Activated CD4-positive, alpha-beta T cell treated with anti-CD3 and anti-CD28 coated beads, Interleukin-2, amount 10 ng/mL, durations not matched to agents 7 days and 5 days (primary cell): ENCODE measurements around the gene DLX6. TPM values are rescaled to one million over a fixed set of nuclear protein-coding genes. Genes with fewer than 3 reads are reported as not detected.
A peak's percentile ranks its signal among the peaks of the same experiment; 100 is the strongest.

Experiments used
- CTCF ChIA-PET: fragments of 350-600 bp; sonication (Branson Sonifier 250); formaldehyde crosslinking; loops from one replicate; lab custom pipeline; 2021; ENCODE audit warnings: antibody characterized with exemption; lab: Charles Lee
- POLR2A ChIA-PET: fragments of 350-600 bp; sonication (Branson Sonifier 250); formaldehyde crosslinking; loops from one replicate; lab custom pipeline; 2021; ENCODE audit warnings: antibody characterized with exemption; lab: Charles Lee
- DNase-seq: peaks from one replicate; pipeline ENCODE4 v3.0.0-alpha.2; 2020
- H3K27ac Mint-ChIP-seq: one replicate; pipeline ENCODE4 v1.8.0; 2021; ENCODE audit warnings: mild to moderate bottlenecking, moderate library complexity, mixed read lengths
- H3K27me3 Mint-ChIP-seq: one replicate; pipeline ENCODE4 v1.8.0; 2021; ENCODE audit warnings: mixed read lengths
- H3K36me3 Mint-ChIP-seq: one replicate; pipeline ENCODE4 v1.8.0; 2021; ENCODE audit warnings: low read depth, mixed read lengths
- H3K4me1 Mint-ChIP-seq: one replicate; pipeline ENCODE4 v1.8.0; 2021; ENCODE audit warnings: mixed read lengths
- H3K4me3 Mint-ChIP-seq: one replicate; pipeline ENCODE4 v1.8.0; 2021; ENCODE audit warnings: mild to moderate bottlenecking, moderate library complexity, mixed read lengths
- H3K9me3 Mint-ChIP-seq: one replicate; pipeline ENCODE4 v1.8.0; 2021; ENCODE audit warnings: mixed read lengths
- total RNA-seq, 2 experiments: library from RNA; stranded (reverse); gene quantifications; one replicate each; pipeline ENCODE4 v1.2.3, GENCODE V29; 2021

DLX6 gene
- total RNA-seq, result not detected

- no peak for DNase-seq
- Mint-ChIP-seq H3K27me3 (peaks cover 86% of the 10 kb centered on the region), H3K36me3 (no peaks in the 10 kb centered on the region), H3K9me3 (no peaks in the 10 kb centered on the region), H3K4me3 (peak within 1 kb of the TSS; percentile 43), H3K27ac (no peak within 1 kb of the TSS), H3K4me1 (peaks cover 9% of the 10 kb centered on the region)
- CTCF ChIA-PET, result interaction anchor here (0.7 to 1.6 kb wide), 5 partner anchors 10 to 717 kb away, joined by 3 to 5 read pairs (median 3); no protein-coding TSS in a partner anchor
- POLR2A ChIA-PET, result no interaction called here
Measured at GRCh38 chr7:97005183-97006054, at the start of gene DLX6. TSS of gene DLX6 (plus strand) at chr7:97005553. CDS start at chr7:97005978, 425 bp downstream.

- Mint-ChIP-seq H3K4me1 (no peaks in the 10 kb centered on the region), H3K9me3 (no peaks in the 10 kb centered on the region), H3K36me3 (no peaks in the 10 kb centered on the region), H3K4me3 (no peak overlapping the region), H3K27ac (no peak overlapping the region), H3K27me3 (peaks cover 18% of the 10 kb centered on the region)
- no peak for DNase-seq
- ChIA-PET CTCF (no interaction called here), POLR2A (no interaction called here)
Measured at GRCh38 chr7:96959135-96959534, 46.2 kb upstream of the DLX6 start.

- DNase-seq, result no peak
- Mint-ChIP-seq H3K4me3 (no peak overlapping the region), H3K9me3 (no peaks in the 10 kb centered on the region), H3K27me3 (peaks cover 16% of the 10 kb centered on the region), H3K4me1 (no peaks in the 10 kb centered on the region), H3K27ac (no peak overlapping the region), H3K36me3 (no peaks in the 10 kb centered on the region)
- ChIA-PET CTCF (no interaction called here), POLR2A (no interaction called here)
Measured at GRCh38 chr7:96962221-96962885, 43.0 kb upstream of the DLX6 start.

GRCh38 chr7:96968981-96969380 lies 36.4 kb upstream of the DLX6 start:
- H3K4me3 Mint-ChIP-seq, result no peak overlapping the region
- ChIA-PET CTCF (no interaction called here), POLR2A (no interaction called here)
- H3K9me3 Mint-ChIP-seq, result no peaks in the 10 kb centered on the region
- H3K4me1 Mint-ChIP-seq, result no peaks in the 10 kb centered on the region
- DNase-seq, result no peak
- no peaks in the 10 kb centered on the region for H3K36me3 Mint-ChIP-seq
- H3K27ac Mint-ChIP-seq, result no peak overlapping the region
- peaks cover 16% of the 10 kb centered on the region for H3K27me3 Mint-ChIP-seq

- CTCF ChIA-PET, result no interaction called here
- Mint-ChIP-seq H3K36me3 (no peaks in the 10 kb centered on the region), H3K27ac (no peak overlapping the region), H3K9me3 (no peaks in the 10 kb centered on the region), H3K4me1 (no peaks in the 10 kb centered on the region), H3K27me3 (peaks cover 21% of the 10 kb centered on the region), H3K4me3 (no peak overlapping the region)
- POLR2A ChIA-PET, result no interaction called here
- DNase-seq, result no peak
Measured at GRCh38 chr7:96970739-96971138, 34.6 kb upstream of the DLX6 start.

- no peaks in the 10 kb centered on the region for H3K36me3 Mint-ChIP-seq
- no peak overlapping the region for H3K4me3 Mint-ChIP-seq
- H3K27me3 Mint-ChIP-seq, result peaks cover 27% of the 10 kb centered on the region
- H3K9me3 Mint-ChIP-seq, result no peaks in the 10 kb centered on the region
- no peaks in the 10 kb centered on the region for H3K4me1 Mint-ChIP-seq
- POLR2A ChIA-PET, result no interaction called here
- CTCF ChIA-PET, result no interaction called here
- no peak overlapping the region for H3K27ac Mint-ChIP-seq
- no peak for DNase-seq
Measured at GRCh38 chr7:96973986-96974385, 31.4 kb upstream of the DLX6 start.

- H3K4me3 Mint-ChIP-seq, result no peak overlapping the region
- no peak for DNase-seq
- POLR2A ChIA-PET, result no interaction called here
- no peaks in the 10 kb centered on the region for H3K9me3 Mint-ChIP-seq
- no peaks in the 10 kb centered on the region for H3K36me3 Mint-ChIP-seq
- no peak overlapping the region for H3K27ac Mint-ChIP-seq
- H3K4me1 Mint-ChIP-seq, result no peaks in the 10 kb centered on the region
- peaks cover 28% of the 10 kb centered on the region for H3K27me3 Mint-ChIP-seq
- CTCF ChIA-PET, result no interaction called here
Measured at GRCh38 chr7:96976106-96976505, 29.2 kb upstream of the DLX6 start.

- peaks cover 30% of the 10 kb centered on the region for H3K27me3 Mint-ChIP-seq
Measured at GRCh38 chr7:96977445-96977844, 27.9 kb upstream of the DLX6 start.

GRCh38 chr7:96979551-96980276 lies 25.6 kb upstream of the DLX6 start:
- no peaks in the 10 kb centered on the region for H3K4me1 Mint-ChIP-seq
- POLR2A ChIA-PET, result no interaction called here

More at GRCh38 chr7:96977445-96977844, 27.9 kb upstream of the DLX6 start:
- no peaks in the 10 kb centered on the region for H3K36me3 Mint-ChIP-seq
- H3K9me3 Mint-ChIP-seq, result no peaks in the 10 kb centered on the region
- ChIA-PET CTCF (no interaction called here), POLR2A (no interaction called here)
- H3K27ac Mint-ChIP-seq, result no peak overlapping the region
- H3K4me1 Mint-ChIP-seq, result no peaks in the 10 kb centered on the region
- no peak for DNase-seq
- no peak overlapping the region for H3K4me3 Mint-ChIP-seq

GRCh38 chr7:96982586-96982985 lies 22.8 kb upstream of the DLX6 start:
- Mint-ChIP-seq H3K36me3 (no peaks in the 10 kb centered on the region), H3K9me3 (no peaks in the 10 kb centered on the region), H3K4me3 (no peak overlapping the region), H3K27me3 (peaks cover 37% of the 10 kb centered on the region), H3K4me1 (no peaks in the 10 kb centered on the region), H3K27ac (no peak overlapping the region)
- ChIA-PET CTCF (no interaction called here), POLR2A (no interaction called here)
- no peak for DNase-seq

More at GRCh38 chr7:96979551-96980276, 25.6 kb upstream of the DLX6 start:
- Mint-ChIP-seq H3K27ac (no peak overlapping the region), H3K36me3 (no peaks in the 10 kb centered on the region), H3K27me3 (peaks cover 31% of the 10 kb centered on the region), H3K4me3 (no peak overlapping the region), H3K9me3 (no peaks in the 10 kb centered on the region)
- CTCF ChIA-PET, result no interaction called here
- no peak for DNase-seq

- peaks cover 62% of the 10 kb centered on the region for H3K27me3 Mint-ChIP-seq
- no peaks in the 10 kb centered on the region for H3K4me1 Mint-ChIP-seq
- ChIA-PET POLR2A (no interaction called here), CTCF (no interaction called here)
- no peak for DNase-seq
- no peaks in the 10 kb centered on the region for H3K36me3 Mint-ChIP-seq
- H3K27ac Mint-ChIP-seq, result no peak overlapping the region
- no peak overlapping the region for H3K4me3 Mint-ChIP-seq
- no peaks in the 10 kb centered on the region for H3K9me3 Mint-ChIP-seq
Measured at GRCh38 chr7:96985992-96986391, 19.4 kb upstream of the DLX6 start.

GRCh38 chr7:96986901-96987300 lies 18.5 kb upstream of the DLX6 start:
- H3K36me3 Mint-ChIP-seq, result no peaks in the 10 kb centered on the region
- no peak overlapping the region for H3K4me3 Mint-ChIP-seq
- H3K4me1 Mint-ChIP-seq, result no peaks in the 10 kb centered on the region
- peaks cover 66% of the 10 kb centered on the region for H3K27me3 Mint-ChIP-seq
- H3K9me3 Mint-ChIP-seq, result no peaks in the 10 kb centered on the region
- ChIA-PET POLR2A (no interaction called here), CTCF (no interaction called here)
- no peak for DNase-seq
- H3K27ac Mint-ChIP-seq, result no peak overlapping the region

GRCh38 chr7:96987719-96988118 lies 17.6 kb upstream of the DLX6 start:
- no peak for DNase-seq
- Mint-ChIP-seq H3K27ac (no peak overlapping the region), H3K36me3 (no peaks in the 10 kb centered on the region), H3K27me3 (peaks cover 74% of the 10 kb centered on the region), H3K4me3 (no peak overlapping the region), H3K4me1 (no peaks in the 10 kb centered on the region), H3K9me3 (peaks cover under 1% of the 10 kb centered on the region)
- ChIA-PET CTCF (interaction anchor here (1.1 kb wide), 1 partner anchor 37 kb away, joined by 3 read pairs; the partner anchor contains the start of gene DLX5), POLR2A (no interaction called here)
